BLaER1 (cell line): ENCODE results near the gene PARP12.

Experiments used
- H3K27ac ChIP-seq: shearing (Covaris generic); formaldehyde crosslinking; 2 replicates; pipeline ENCODE4 v1.8.1; 2022
- H3K27me3 ChIP-seq: shearing (Covaris generic); formaldehyde crosslinking; 2 replicates; pipeline ENCODE4 v1.8.1; 2022
- H3K36me3 ChIP-seq: shearing (Covaris generic); formaldehyde crosslinking; 2 replicates; pipeline ENCODE4 v1.8.1; 2022
- H3K4me1 ChIP-seq: shearing (Covaris generic); formaldehyde crosslinking; 2 replicates; pipeline ENCODE4 v1.8.1; 2022
- H3K4me2 ChIP-seq: shearing (Covaris generic); formaldehyde crosslinking; 2 replicates; pipeline ENCODE4 v1.8.1; 2022
- H3K4me3 ChIP-seq: shearing (Covaris generic); formaldehyde crosslinking; 2 replicates; pipeline ENCODE4 v1.8.1; 2022
- H3K9ac ChIP-seq: shearing (Covaris generic); formaldehyde crosslinking; 2 replicates; pipeline ENCODE4 v1.8.1; 2022
- H3K9me3 ChIP-seq: shearing (Covaris generic); formaldehyde crosslinking; 2 replicates; pipeline ENCODE4 v1.8.1; 2022
- H4K20me1 ChIP-seq: shearing (Covaris generic); formaldehyde crosslinking; 2 replicates; pipeline ENCODE4 v1.8.1; 2022
- Cebpa-rat ChIP-seq: shearing (Covaris generic); IDR thresholded peaks from 2 replicates; pipeline ENCODE4 v1.8.1; 2022

PARP12 gene

GRCh38 chr7:140027858-140028257, 34.9 kb downstream of the PARP12 start:
- no peak overlapping the region for H3K27ac ChIP-seq
- no peak for TF ChIP-seq Cebpa-rat
- no peaks in the 10 kb centered on the region for H4K20me1 ChIP-seq

GRCh38 chr7:140026935-140027334, 35.8 kb downstream of the PARP12 start:
- Histone ChIP-seq H3K27ac (no peak overlapping the region), H3K4me1 (no peaks in the 10 kb centered on the region), H3K36me3 (peaks cover 73% of the 10 kb centered on the region), H3K27me3 (no peaks in the 10 kb centered on the region), H3K9me3 (no peaks in the 10 kb centered on the region), H3K9ac (no peak overlapping the region), H3K4me3 (no peak overlapping the region), H3K4me2 (no peak overlapping the region), H4K20me1 (no peaks in the 10 kb centered on the region)
- TF ChIP-seq Cebpa-rat, result no peak

More at GRCh38 chr7:140027858-140028257, 34.9 kb downstream of the PARP12 start:
- no peaks in the 10 kb centered on the region for H3K4me1 ChIP-seq
- no peak overlapping the region for H3K4me3 ChIP-seq
- no peaks in the 10 kb centered on the region for H3K27me3 ChIP-seq
- no peak overlapping the region for H3K4me2 ChIP-seq
- H3K9ac ChIP-seq, result no peak overlapping the region
- no peaks in the 10 kb centered on the region for H3K9me3 ChIP-seq
- peaks cover 66% of the 10 kb centered on the region for H3K36me3 ChIP-seq

- Histone ChIP-seq H3K4me1 (no peaks in the 10 kb centered on the region), H4K20me1 (no peaks in the 10 kb centered on the region), H3K27me3 (no peaks in the 10 kb centered on the region), H3K36me3 (peaks cover 67% of the 10 kb centered on the region), H3K9ac (no peak overlapping the region), H3K4me3 (no peak overlapping the region), H3K27ac (no peak overlapping the region), H3K9me3 (no peaks in the 10 kb centered on the region), H3K4me2 (no peak overlapping the region)
- no peak for TF ChIP-seq Cebpa-rat
Observed at GRCh38 chr7:140025814-140026433, 36.8 kb downstream of the PARP12 start.

- Histone ChIP-seq H4K20me1 (no peaks in the 10 kb centered on the region), H3K4me3 (no peak overlapping the region), H3K27me3 (no peaks in the 10 kb centered on the region), H3K36me3 (peaks cover 66% of the 10 kb centered on the region), H3K9ac (no peak overlapping the region), H3K9me3 (no peaks in the 10 kb centered on the region), H3K27ac (no peak overlapping the region), H3K4me1 (no peaks in the 10 kb centered on the region), H3K4me2 (no peak overlapping the region)
- no peak for TF ChIP-seq Cebpa-rat
Observed at GRCh38 chr7:140025241-140025640, 37.5 kb downstream of the PARP12 start.

GRCh38 chr7:140024585-140024984, 38.2 kb downstream of the PARP12 start:
- no peak overlapping the region for H3K9ac ChIP-seq
- peaks cover 66% of the 10 kb centered on the region for H3K36me3 ChIP-seq
- no peak overlapping the region for H3K27ac ChIP-seq
- no peaks in the 10 kb centered on the region for H3K4me1 ChIP-seq
- H3K4me3 ChIP-seq, result no peak overlapping the region
- no peak for TF ChIP-seq Cebpa-rat
- no peaks in the 10 kb centered on the region for H4K20me1 ChIP-seq
- H3K4me2 ChIP-seq, result no peak overlapping the region
- H3K9me3 ChIP-seq, result no peaks in the 10 kb centered on the region
- H3K27me3 ChIP-seq, result no peaks in the 10 kb centered on the region

GRCh38 chr7:140023728-140024127, 39.0 kb downstream of the PARP12 start:
- Histone ChIP-seq H3K4me2 (no peak overlapping the region), H3K4me1 (no peaks in the 10 kb centered on the region), H3K27me3 (no peaks in the 10 kb centered on the region), H3K9me3 (no peaks in the 10 kb centered on the region), H3K27ac (no peak overlapping the region), H3K4me3 (no peak overlapping the region), H4K20me1 (no peaks in the 10 kb centered on the region), H3K9ac (no peak overlapping the region), H3K36me3 (peaks cover 64% of the 10 kb centered on the region)
- TF ChIP-seq Cebpa-rat, result no peak

GRCh38 chr7:140022582-140023211, 40.1 kb downstream of the PARP12 start:
- no peak overlapping the region for H3K4me2 ChIP-seq
- H4K20me1 ChIP-seq, result no peaks in the 10 kb centered on the region
- H3K4me3 ChIP-seq, result no peak overlapping the region
- H3K27ac ChIP-seq, result no peak overlapping the region
- no peaks in the 10 kb centered on the region for H3K9me3 ChIP-seq
- no peak overlapping the region for H3K9ac ChIP-seq
- TF ChIP-seq Cebpa-rat, result no peak
- H3K36me3 ChIP-seq, result peaks cover 54% of the 10 kb centered on the region
- no peaks in the 10 kb centered on the region for H3K27me3 ChIP-seq
- H3K4me1 ChIP-seq, result no peaks in the 10 kb centered on the region

GRCh38 chr7:140021603-140022002, 41.1 kb downstream of the PARP12 start:
- no peaks in the 10 kb centered on the region for H3K9me3 ChIP-seq
- H3K27ac ChIP-seq, result no peak overlapping the region
- no peak overlapping the region for H3K9ac ChIP-seq
- H3K4me1 ChIP-seq, result no peaks in the 10 kb centered on the region
- TF ChIP-seq Cebpa-rat, result no peak
- no peak overlapping the region for H3K4me2 ChIP-seq
- no peaks in the 10 kb centered on the region for H3K27me3 ChIP-seq
- no peaks in the 10 kb centered on the region for H4K20me1 ChIP-seq
- no peak overlapping the region for H3K4me3 ChIP-seq
- H3K36me3 ChIP-seq, result peaks cover 44% of the 10 kb centered on the region

- Histone ChIP-seq H3K9me3 (no peaks in the 10 kb centered on the region), H3K4me2 (no peak overlapping the region), H3K4me1 (no peaks in the 10 kb centered on the region), H3K9ac (no peak overlapping the region), H3K27ac (no peak overlapping the region), H4K20me1 (no peaks in the 10 kb centered on the region), H3K4me3 (no peak overlapping the region), H3K36me3 (peaks cover 26% of the 10 kb centered on the region), H3K27me3 (no peaks in the 10 kb centered on the region)
- no peak for TF ChIP-seq Cebpa-rat
Observed at GRCh38 chr7:140019606-140020005, 43.1 kb downstream of the PARP12 start.

- TF ChIP-seq Cebpa-rat, result no peak
Observed at GRCh38 chr7:140019172-140019571, 43.6 kb downstream of the PARP12 start.

More at GRCh38 chr7:140019172-140019571, 43.6 kb downstream of the PARP12 start:
- Histone ChIP-seq H4K20me1 (no peaks in the 10 kb centered on the region), H3K27ac (no peak overlapping the region), H3K4me3 (no peak overlapping the region), H3K9me3 (no peaks in the 10 kb centered on the region), H3K27me3 (no peaks in the 10 kb centered on the region), H3K4me2 (no peak overlapping the region), H3K36me3 (peaks cover 22% of the 10 kb centered on the region), H3K4me1 (no peaks in the 10 kb centered on the region), H3K9ac (no peak overlapping the region)
